GM12872 (cell line): ENCODE data around the gene RPS6KA2.

Experiments
- CTCF ChIP-seq: IDR thresholded peaks from 3 replicates; pipeline ENCODE4 v1.5.1; 2011; ENCODE audit warnings: low read depth, mild to moderate bottlenecking, low read length, moderate library complexity; ENCODE audit not compliant: insufficient read depth

The RPS6KA2 gene

DNA sequence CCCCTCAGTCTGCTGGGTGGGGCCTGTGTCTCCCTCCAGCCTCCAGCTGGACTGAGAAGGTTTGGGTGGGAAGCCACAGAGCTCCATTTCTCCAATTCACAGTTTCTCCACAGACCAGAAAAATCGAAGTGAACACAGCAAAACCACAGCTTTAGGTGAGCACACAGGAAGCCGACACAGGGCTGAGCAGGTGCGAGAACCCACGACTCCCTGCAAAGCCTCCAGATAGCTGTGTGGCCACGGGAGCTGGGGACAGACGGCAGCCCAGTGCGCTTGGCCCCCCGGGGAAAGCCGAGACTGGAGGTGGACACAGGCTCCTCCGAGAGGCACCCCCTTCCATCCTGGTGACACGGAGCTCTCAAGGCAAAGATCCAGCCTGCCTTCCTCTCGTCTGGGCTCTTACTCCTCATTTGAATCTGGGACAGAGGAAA, 215.3 kb downstream of the RPS6KA2 start:
- TF ChIP-seq CTCF: no peak

DNA sequence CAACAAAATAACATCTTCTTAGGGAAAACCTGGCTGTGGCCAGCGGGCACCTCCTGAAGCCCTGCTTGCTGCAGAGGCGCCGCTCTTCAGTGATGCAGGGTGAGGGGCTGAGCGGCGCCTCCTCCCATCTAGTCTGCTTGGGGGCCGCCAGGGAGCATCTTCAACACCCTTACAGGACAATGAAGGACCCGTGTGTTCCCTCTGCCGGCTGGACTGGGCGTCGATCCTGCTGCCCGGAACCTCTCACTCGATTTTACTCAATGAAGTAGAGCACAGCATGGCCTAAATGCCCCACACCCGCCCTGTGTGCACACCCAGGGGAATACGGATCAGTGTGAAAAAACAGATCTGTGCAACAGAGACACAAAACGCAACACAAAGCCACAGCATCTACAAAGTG, 215.8 kb downstream of the RPS6KA2 start:
- no peak for TF ChIP-seq CTCF

DNA sequence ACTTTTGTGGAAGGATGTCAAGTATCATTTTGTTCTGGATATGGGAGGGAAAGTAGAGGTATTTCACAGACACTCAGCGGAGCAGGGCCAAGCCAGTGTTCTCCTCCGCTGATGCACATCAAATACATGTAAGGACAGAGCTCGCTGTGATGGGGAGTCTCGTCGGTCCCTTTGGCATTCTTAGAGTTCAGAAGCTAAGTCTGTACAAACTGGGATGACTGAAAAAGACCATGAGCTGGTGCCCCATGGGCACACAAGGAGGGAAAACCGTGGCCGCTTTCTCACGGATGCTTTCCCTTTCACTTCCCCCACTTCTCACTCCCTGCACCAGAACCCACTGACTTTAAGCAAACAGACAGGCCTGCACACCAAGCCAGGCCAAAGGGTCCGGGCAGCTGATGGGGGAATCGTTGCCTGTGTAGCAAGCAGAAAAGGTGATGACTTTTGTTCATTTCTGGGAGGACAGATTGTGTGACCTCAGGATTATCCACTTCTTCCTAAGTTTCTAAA, 216.6 kb downstream of the RPS6KA2 start:
- no peak for TF ChIP-seq CTCF

- no peak for TF ChIP-seq CTCF
Observed at GRCh38 chr6:166408936-166409755, 217.9 kb downstream of the RPS6KA2 start.

- no peak for TF ChIP-seq CTCF
Observed at GRCh38 chr6:166406197-166406596, 220.9 kb downstream of the RPS6KA2 start.

DNA sequence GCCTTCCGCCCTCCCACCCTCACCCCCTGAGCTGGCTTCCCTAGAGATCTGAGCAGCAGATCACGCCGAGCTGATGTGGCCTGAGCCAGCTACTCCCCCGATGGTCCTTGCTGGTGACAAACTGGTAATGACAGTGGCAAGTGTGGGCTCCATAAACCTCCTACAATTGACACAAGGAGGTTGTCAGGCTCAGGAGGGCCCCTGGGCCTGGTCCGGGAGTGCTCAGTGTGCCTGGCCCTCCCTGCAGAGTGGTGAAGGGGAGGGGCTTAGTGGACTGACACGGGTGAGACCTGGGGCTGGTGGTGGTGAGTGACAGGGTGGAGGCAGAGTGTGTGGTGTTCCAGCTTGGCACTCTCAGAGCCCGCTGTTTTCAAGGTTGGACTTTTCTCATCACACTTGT, 221.7 kb downstream of the RPS6KA2 start:
- TF ChIP-seq CTCF: no peak

DNA sequence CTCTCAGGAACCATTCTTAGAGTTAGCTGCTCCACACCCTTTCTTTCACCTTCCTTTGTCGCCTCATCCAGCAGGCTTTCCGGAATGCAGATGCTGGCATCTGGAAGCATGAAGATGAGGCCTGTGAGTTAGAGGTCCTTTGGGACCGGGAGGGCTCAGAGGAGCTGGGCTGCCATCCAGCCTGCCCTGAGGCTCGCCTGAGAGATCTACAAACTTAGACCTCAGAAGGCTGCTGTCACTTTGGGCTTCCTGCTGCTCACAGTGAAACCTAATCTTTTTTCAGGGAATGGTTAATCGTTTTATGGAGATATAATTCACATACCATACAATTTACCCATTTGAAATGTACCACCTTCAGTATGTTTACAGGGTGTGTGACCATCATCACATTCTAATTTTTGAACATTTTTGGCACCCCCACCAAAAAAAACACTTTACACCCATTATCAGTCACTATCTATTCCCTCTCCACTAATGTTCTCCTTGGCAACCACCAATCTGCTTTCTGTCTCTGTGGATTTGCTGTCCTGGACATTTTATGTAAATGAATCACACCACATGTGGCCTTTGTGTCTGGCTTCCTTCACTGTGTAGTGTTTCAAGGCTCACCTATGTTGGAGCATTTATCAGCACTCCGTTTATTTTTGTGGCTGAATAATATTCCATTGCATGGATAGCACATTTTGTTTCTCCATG, 224.3 kb downstream of the RPS6KA2 start:
- no peak for TF ChIP-seq CTCF
